EL (cell line): Measurements from ENCODE around the gene HLTF.
"Not testable (repeated sequence)": the region's sequence is repeated elsewhere in the genome, so short reads cannot be mapped to it uniquely, and the experiment has no call there.

Source experiments
- DNase-seq: peaks from one replicate; pipeline ENCODE4 v3.0.0-alpha.2; 2016

The HLTF gene

DNA sequence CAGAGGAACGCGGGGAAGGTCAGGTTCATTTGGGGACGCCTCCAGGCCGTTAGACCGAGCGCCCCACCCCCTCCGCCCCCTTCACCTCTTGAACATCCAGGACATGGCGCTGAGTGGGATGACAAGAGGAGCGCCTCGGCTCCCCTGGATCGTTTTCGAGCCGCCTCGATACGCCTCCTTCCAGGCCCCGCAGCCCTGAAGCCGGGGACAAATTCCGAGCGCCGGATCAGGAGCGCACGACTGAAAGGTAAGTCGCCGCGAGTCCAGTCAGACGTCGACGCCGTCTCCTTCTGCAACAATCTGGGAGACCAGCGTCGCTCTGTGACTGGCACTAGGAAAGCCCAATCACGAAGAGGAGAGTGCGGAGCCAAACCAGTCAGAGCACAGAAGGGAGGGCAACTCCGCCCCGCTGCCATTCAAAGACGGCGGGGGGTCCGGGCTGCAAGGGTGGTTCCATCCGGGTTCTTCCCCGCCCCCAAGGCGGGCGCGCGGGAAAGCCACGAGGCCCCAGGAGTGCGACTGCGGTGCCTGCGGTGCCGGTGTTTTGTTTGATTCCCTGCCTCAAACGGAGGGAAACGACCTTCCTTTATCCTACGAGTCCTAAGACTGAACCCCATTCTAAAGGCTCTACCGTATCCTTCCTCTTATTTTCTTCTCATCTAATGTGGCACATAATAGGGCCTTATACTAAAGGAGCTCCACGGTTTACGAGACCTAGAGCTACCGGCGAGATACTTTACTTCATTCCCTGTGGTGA lies at the start of gene HLTF:
TSS of gene HLTF (minus strand) at position 302 of the 757 bp plus-strand sequence. CDS start at position 105, 197 bp downstream.
- peak; percentile 98 for DNase-seq

DNA sequence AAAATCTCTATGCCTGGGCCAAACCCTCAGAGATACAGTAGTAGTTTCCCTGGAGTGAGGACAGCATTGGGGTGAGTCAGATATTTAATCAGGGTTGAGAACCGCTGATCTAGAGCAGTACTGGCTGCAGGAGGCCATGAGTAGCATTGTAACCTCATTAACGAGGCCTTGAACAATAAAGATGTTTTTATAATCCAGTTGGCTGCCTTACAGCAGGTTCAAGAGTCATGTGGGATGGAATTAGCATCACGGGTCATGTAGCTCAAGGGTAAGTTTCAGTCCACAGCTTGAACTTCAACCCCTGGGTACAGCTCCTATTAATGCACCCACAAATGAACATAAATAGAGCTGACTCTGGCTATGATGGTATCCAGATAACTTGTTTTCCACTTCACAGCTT lies 48.2 kb upstream of the HLTF start:
- peak; percentile 71 for DNase-seq

GRCh38 chr3:149131589-149131988 lies 45.3 kb upstream of the HLTF start:
- DNase-seq, result no peak

DNA sequence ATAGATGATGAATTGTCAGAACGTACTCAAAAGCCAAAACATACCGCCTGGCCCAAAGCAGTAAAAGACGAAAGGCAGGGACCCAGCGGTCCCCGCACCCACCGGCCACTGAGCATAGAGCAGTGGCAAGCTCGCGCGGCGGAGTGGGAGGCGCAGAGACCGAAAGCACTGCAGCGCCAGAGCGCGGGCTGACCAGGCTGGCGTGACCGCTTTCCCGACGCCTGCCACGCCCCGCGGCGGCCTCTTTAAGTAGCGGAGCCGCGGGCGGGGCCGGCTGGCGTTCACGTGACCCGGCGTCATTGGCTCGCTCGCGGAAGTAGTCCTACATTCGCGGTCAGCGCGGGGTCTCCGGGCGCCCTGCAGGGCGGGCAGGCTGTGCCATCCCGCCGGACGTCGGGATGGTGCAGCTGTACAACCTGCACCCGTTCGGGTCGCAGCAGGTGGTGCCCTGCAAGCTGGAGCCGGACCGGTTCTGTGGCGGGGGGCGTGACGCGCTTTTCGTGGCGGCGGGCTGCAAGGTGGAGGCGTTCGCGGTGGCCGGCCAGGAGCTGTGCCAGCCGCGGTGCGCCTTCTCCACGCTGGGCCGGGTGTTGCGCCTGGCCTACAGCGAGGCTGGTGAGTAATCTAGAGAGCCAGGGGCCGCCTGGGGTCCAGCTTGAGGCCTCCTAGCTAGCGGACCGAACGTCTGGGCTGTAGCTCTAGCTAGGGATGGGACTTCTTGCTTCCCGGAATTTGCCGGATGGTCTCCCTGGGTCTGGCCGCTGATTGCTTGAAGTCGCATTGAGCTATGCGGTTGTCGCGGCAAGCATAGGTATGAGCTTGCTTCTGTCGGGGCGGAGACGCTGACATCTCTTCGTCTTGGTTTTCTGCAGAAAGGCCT lies 43.2 kb upstream of the HLTF start, which contains the start of gene HPS3:
TSS of gene HPS3 (plus strand) at position 313 of the 880 bp plus-strand sequence. CDS start at position 399, 86 bp downstream.
- DNase-seq, result peak; percentile 92

DNA sequence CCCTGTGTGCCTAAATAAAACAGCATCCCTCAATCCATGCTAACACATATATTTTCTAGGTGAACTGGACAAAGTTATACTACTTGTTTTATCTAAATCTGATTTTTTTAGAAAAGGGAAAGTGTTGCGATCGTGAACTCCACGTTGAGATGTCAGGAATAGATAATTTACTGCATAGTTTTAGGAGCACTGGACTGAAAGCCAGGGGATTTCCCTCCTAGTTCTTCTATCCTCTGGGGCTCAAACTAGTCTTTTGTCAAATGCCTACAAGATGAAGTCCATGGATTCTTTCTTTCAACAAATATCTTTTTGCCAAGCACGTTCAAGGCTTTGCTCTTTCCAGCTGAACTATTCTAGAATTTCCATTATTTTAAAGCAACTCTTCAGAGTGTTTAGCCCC lies 42.5 kb upstream of the HLTF start:
- no peak for DNase-seq

GRCh38 chr3:149122721-149123578 lies 36.6 kb upstream of the HLTF start:
- DNase-seq, result peak; percentile 14

DNA sequence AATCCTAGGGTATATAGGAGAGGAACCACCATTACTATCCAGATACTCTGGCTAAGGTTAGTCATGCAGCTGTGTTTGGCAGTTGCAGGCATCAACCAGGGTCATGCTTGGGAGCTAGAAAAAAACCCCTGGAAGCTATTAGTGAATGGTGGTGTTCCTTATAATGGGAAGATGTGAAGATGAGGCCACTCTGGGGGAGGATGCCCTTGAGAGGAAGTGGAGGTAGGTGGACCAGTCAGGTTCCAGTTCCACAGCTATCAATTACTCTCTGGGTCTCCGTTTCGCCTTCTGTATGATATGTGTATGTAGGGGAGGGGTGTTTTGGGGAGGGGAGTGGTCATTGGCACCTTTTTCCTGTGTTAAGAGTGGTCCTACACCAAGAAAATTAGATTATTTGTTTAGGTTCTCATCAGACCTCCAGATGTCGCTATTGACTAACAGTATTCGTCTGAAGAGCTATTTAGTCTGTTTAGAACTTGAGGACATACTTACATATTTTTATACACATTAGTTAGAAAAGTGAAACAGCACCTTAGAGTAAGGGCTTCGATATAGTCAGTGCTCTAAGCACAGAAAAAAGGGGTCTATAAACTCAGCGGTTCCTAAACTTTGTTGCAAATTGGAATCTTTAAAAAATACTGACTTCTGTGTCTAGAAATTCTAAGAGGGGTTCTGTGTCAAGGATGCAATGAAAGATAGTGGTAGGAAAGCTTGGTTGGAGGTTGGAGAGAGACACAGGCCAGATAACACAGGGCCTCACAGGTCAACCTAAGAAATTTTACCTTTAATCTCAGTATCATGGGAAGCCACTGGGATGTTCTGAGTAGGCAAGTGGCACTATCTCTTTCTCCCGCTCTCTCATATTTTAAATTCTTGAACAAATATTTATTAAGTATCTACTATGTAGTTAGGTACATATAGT lies 34.0 kb upstream of the HLTF start:
- DNase-seq, result peak; percentile 67

GRCh38 chr3:149119466-149119865 lies 33.1 kb upstream of the HLTF start:
- no peak for DNase-seq

- no peak for DNase-seq
Observed at GRCh38 chr3:149118724-149119123, 32.4 kb upstream of the HLTF start.

GRCh38 chr3:149115114-149115513 lies 28.8 kb upstream of the HLTF start:
- DNase-seq, result no peak

- DNase-seq, result no peak
Observed at GRCh38 chr3:149114458-149114857, 28.1 kb upstream of the HLTF start.

DNA sequence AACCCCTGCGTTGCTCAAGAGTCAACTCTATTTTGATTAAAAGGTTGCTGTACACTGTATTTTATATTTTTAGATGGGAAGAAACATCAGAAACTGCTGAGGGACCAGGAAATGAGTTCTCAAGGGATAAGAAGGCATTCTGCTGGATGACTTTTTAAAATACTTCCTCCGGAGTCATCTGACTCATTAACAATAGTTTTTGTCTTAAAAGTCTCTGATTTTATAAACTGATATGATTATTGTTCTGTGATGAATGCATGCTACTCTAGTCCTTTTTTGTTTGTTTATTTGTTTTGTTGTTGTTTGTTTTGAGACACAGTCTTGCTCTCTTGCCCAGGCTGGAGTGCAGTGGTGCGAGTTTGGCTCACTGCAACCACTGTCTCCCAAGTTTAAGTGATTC lies 18.2 kb upstream of the HLTF start:
- no peak for DNase-seq

DNA sequence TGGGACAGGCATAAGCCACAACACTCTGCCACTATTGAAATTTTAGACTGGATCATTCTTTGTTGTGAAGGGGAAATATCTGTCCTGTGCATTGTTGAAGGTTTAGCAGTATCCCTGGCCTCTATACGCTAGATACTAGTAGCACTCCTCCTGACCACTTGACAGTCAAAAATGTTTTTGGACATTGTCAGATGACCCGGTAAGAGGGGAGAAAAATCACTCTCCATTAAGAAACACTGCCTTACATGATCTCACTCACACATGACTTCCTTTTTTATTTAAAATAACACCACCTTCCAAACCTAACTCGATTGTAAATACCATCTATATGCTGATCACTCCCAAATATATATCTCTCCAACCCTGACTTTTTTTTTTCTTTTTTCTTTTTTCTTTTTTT lies 15.3 kb upstream of the HLTF start:
- no peak for DNase-seq

- no peak for DNase-seq
Observed at GRCh38 chr3:149101154-149101553, 14.8 kb upstream of the HLTF start.

DNA sequence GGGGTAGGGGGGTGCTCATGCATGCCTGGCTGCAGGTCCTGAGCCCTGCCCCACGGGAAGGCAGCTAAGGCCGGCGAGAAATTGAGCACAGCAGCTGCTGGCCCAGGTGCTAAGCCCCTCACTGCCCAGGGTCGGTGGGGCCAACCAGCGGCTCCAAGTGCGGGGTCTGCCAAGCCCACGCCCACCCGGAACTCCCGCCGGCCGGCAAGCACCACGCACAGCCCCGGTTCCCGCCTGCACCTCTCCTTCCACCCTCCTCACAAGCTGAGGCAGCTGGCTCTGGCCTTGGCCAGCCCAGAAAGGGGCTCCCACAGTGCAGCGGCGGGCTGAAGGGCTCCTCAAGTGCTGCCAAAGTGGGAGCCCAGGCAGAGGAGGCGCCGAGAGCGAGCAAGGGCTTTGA lies 11.7 kb upstream of the HLTF start:
- DNase-seq, result not testable (repeated sequence)

- no peak for DNase-seq
Observed at GRCh38 chr3:149095487-149095886, 9.2 kb upstream of the HLTF start.

GRCh38 chr3:149091983-149092382 lies 5.7 kb upstream of the HLTF start:
- no peak for DNase-seq

- DNase-seq, result no peak
Observed at GRCh38 chr3:149090907-149091306, 4.6 kb upstream of the HLTF start.

DNA sequence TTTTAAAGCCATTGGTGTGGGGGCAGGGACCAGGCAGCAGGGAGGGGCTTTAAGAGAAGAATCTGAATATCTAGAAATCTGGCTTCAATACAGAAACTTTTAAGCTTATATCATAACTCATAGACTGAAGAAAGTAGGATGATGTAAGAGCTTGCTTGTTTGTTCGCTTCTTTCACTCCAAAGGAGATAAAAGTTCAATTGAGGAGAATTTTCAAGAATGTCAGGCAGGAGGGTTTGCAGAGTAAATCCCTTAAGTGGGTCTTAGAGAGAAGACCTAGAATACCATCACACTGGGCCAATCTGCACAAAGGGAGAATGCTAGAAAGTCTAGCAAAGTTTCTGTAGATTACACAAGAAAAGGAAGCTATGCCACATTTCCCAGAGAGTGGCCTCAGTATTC lies 4.1 kb upstream of the HLTF start:
- no peak for DNase-seq

- DNase-seq, result no peak
Observed at GRCh38 chr3:149089395-149089794, 3.1 kb upstream of the HLTF start.

DNA sequence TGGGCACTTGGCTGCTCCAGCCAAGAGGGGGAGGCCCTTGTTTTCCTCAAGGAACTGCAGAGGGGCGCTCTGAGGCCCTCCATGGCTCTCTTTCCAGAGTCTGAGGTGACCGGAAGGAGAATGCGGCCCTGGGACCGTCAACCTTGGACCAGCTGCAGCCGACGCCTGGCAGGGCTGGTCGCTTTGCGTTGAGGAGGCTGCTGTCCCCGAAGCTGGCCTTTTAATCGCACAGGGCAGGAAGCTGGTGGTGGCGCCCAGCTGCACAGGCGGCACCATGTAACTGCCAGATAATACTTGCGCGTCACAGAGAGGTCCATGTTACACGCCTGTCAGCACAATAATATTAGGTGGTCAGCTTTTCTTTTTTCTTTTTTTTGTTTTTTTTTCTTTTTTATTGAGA lies 875 bp upstream of the HLTF start:
- no peak for DNase-seq

GRCh38 chr3:149085828-149086231 lies 503 bp downstream of the HLTF start:
- peak; percentile 46 for DNase-seq
